Kidney epithelial cell (primary cell): ENCODE data around the gene PRKG1. TPM values are rescaled to one million over a fixed set of nuclear protein-coding genes. Genes with fewer than 3 reads are reported as not detected.

ENCODE experiments used
- DNase-seq: peaks from one replicate; pipeline ENCODE4 v3.0.0-alpha.2; 2010; ENCODE audit warnings: low read depth
- H3K27me3 ChIP-seq: 2 replicates; pipeline ENCODE4 v1.6.0; 2011; ENCODE audit warnings: low read length; ENCODE audit not compliant: control insufficient read depth, insufficient read depth
- H3K36me3 ChIP-seq: 2 replicates; pipeline ENCODE4 v1.5.1; 2011; ENCODE audit warnings: low read length; ENCODE audit not compliant: control insufficient read depth, insufficient read depth
- H3K4me3 ChIP-seq: 2 replicates; pipeline ENCODE4 v1.5.1; 2011; ENCODE audit warnings: low read depth, mild to moderate bottlenecking, control low read depth, low read length
- total RNA-seq: library from RNA; depleted of rRNA; stranded (reverse); fragments of >200 nt; gene quantifications from 2 replicates; pipeline ENCODE4 v1.2.3, GENCODE V29; 2015
- TF ChIP-seq, protein P1 (sequence below): IDR thresholded peaks from 2 replicates; pipeline ENCODE4 v1.5.1; 2011; ENCODE audit warnings: mild to moderate bottlenecking, moderate library complexity, low read length, control low read depth, inconsistent platforms; ENCODE audit not compliant: insufficient read depth, poor library complexity, severe bottlenecking

Gene PRKG1
- total RNA-seq, 1 donor from 2014 or later, result 1.3 TPM

DNA sequence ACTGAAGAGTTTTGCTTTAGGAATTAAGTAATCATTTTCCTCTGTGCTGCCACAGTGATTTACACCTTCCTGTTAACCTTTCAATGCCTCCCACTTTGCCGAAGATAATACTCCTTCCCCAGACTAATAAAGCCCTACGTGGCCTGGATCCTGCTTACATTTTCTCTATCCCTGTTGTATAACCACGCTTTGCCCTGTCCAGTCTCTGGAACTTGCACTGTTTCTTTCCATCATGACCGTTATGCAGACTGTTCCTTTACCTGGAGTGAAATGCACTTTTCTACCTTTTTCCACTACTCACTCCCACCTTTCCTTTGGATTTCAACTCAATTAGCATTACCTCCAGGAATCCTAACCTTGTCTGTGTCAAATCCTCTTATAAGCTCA, 154.4 kb downstream of the PRKG1 start:
- TF ChIP-seq, protein P1, sequence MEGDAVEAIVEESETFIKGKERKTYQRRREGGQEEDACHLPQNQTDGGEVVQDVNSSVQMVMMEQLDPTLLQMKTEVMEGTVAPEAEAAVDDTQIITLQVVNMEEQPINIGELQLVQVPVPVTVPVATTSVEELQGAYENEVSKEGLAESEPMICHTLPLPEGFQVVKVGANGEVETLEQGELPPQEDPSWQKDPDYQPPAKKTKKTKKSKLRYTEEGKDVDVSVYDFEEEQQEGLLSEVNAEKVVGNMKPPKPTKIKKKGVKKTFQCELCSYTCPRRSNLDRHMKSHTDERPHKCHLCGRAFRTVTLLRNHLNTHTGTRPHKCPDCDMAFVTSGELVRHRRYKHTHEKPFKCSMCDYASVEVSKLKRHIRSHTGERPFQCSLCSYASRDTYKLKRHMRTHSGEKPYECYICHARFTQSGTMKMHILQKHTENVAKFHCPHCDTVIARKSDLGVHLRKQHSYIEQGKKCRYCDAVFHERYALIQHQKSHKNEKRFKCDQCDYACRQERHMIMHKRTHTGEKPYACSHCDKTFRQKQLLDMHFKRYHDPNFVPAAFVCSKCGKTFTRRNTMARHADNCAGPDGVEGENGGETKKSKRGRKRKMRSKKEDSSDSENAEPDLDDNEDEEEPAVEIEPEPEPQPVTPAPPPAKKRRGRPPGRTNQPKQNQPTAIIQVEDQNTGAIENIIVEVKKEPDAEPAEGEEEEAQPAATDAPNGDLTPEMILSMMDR, result no peak
- H3K36me3 ChIP-seq, result no peaks in the 10 kb centered on the region
- no peaks in the 10 kb centered on the region for H3K27me3 ChIP-seq
- H3K4me3 ChIP-seq, result no peak overlapping the region
- DNase-seq, result no peak

DNA sequence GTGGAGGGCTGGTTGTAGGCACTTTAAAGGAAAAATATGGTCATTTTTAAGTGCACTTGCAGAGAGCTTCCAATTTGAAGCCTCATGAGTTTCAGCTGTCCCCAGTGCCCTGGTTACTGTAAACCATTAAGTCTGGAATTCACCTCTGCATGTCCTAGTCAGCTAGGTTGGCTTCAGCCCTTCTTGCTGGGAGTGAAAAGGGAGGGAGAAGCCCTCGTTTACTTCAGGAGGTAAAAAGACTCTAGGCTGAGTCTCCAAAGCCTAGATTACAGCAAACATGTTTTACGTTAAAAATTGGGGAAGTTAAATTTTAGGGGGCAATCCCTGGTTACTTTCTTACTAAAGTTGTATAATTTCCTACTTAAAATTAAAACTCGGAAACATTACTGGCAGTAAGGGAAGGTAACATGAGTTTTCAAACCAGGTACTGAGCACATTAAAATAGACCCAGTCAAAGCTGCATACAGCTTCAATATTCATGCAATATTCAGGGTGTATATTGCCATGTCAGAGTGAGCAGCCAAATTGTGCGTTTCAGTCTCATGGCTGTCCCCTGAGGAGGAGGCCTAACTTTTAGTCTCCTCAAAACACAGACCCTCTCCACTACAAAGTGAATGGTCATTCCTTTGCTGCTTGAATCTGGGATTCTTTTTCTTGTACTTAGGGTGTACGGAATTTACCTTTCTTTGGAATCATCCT, 156.7 kb downstream of the PRKG1 start:
- DNase-seq, result no peak
- TF ChIP-seq, protein P1, result no peak
- H3K27me3 ChIP-seq, result no peaks in the 10 kb centered on the region
- H3K4me3 ChIP-seq, result no peak overlapping the region
- H3K36me3 ChIP-seq, result no peaks in the 10 kb centered on the region

DNA sequence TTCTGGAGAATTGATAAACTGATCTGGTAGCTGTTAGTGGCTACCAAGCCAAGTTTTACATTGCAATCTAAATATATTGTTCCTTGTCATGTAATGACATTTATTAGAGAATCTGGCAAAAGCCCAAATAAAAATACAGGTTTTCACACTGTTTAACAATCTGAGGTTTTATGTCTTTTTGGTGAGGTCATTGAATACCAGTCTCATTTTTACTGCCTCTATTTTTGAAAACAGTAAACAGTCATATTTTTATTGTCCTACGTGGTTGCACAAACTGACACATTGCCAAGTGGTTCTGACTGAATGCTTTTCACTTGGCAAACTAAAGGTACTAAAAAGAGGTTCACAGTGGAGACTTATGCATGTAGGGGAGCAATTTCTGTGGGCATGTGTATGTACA, 157.5 kb downstream of the PRKG1 start:
- H3K36me3 ChIP-seq, result no peaks in the 10 kb centered on the region
- TF ChIP-seq, protein P1, result no peak
- no peak for DNase-seq
- H3K4me3 ChIP-seq, result no peak overlapping the region
- H3K27me3 ChIP-seq, result no peaks in the 10 kb centered on the region

DNA sequence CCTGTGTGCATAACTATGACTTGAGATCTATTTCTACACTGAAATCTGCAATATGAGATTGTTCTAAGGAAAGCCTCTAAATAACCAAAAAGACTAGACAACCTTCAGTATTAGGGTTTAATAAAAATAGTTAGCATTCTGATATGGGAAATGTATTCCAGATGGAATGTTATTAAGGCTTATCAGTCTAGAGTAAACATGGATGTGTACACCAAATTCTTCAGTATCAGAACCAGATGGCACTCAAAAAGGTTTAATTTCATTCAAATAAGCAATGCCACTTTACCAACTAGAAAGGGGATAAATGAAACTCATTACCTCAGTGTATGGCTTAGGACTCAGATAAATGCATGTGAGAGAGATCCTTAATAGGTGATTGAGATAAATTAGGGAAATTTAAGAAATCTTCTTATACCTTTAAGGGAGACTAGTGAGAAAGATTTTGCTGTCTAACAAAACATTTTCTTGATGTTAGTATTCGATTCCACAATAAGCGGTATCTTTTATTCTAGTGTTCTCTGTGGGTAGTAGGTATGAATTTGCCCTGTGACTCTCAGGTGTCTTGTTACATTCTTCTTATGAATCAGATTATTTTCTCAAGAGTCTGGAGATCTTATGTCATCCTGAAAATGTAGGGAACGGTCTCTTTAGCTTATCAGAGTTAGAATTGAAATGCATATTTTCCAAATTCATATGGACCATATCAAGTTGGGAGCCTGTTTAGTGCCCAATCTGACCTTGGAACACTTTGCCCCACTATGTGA, 159.2 kb downstream of the PRKG1 start:
- no peak overlapping the region for H3K4me3 ChIP-seq
- no peaks in the 10 kb centered on the region for H3K27me3 ChIP-seq
- DNase-seq, result no peak
- TF ChIP-seq, protein P1, result no peak
- no peaks in the 10 kb centered on the region for H3K36me3 ChIP-seq

DNA sequence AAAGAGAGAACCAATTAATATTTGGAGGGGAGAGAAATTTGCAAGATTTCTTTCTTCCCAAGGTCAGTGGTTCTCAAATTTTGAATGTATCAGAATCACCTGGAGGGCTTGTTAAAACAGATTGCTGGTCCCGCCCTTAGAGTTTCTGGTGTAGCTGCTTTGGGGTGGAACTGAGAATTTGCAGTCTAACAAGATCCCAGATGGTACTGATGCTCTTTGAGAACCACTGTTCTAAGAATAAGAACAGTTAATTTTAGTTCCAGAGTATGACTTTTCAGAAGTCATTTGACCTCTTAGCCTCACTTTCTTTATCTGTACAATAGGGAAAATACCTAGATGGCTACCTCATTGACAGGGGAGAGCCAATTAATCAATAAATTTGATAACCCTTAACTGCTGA, 161.6 kb downstream of the PRKG1 start:
- H3K36me3 ChIP-seq, result no peaks in the 10 kb centered on the region
- no peak overlapping the region for H3K4me3 ChIP-seq
- no peaks in the 10 kb centered on the region for H3K27me3 ChIP-seq
- TF ChIP-seq, protein P1, result no peak
- DNase-seq, result no peak
